HepG2 (cell line): Measurements from ENCODE around the gene KCNB1.

Experiments used
- CEBPB ChIP-seq: IDR thresholded peaks from 2 replicates; pipeline ENCODE4 v1.6.1; 2011; ENCODE audit warnings: low read depth, low read length, improper control_type of control experiment, borderline replicate concordance
- EZH2 ChIP-seq: conservative IDR thresholded peaks from 2 replicates; pipeline ENCODE4 v1.6.1; 2012; ENCODE audit warnings: mild to moderate bottlenecking, low read depth, low read length, moderate library complexity
- GTF2F1 ChIP-seq: fragments of 150-350 bp; IDR thresholded peaks from 2 replicates; pipeline ENCODE4 v1.6.1; 2014; ENCODE audit warnings: low read length
- JUN ChIP-seq: sonication (generic); formaldehyde crosslinking; IDR thresholded peaks from 2 replicates; pipeline ENCODE4 v1.4.0; 2020; ENCODE audit warnings: mild to moderate bottlenecking, missing genetic modification reagents
- LRRFIP1 ChIP-seq: sonication (generic); formaldehyde crosslinking; conservative IDR thresholded peaks from 2 replicates; pipeline ENCODE4 v1.4.0; 2020; ENCODE audit warnings: missing genetic modification reagents
- MED8 ChIP-seq: sonication (generic); formaldehyde crosslinking; IDR thresholded peaks from 2 replicates; pipeline ENCODE4 v1.8.1; 2023; ENCODE audit warnings: mild to moderate bottlenecking, missing genetic modification reagents; ENCODE audit not compliant: insufficient replicate concordance
- MYNN ChIP-seq: sonication (generic); formaldehyde crosslinking; IDR thresholded peaks from 2 replicates; pipeline ENCODE4 v1.4.0; 2020; ENCODE audit warnings: mild to moderate bottlenecking, low read depth, missing genetic modification reagents
- PTBP1 ChIP-seq: fragments of 200-400 bp; formaldehyde crosslinking; IDR thresholded peaks from 2 replicates; pipeline ENCODE4 v1.6.1; 2018; ENCODE audit warnings: low read length, low read depth; ENCODE audit not compliant: poor library complexity, severe bottlenecking
- ZNF138 ChIP-seq: sonication (generic); formaldehyde crosslinking; IDR thresholded peaks from 2 replicates; pipeline ENCODE4 v1.5.0; 2020; ENCODE audit warnings: mild to moderate bottlenecking, low read depth, missing genetic modification reagents
- ZNF274 ChIP-seq: sonication (generic); formaldehyde crosslinking; IDR thresholded peaks from 2 replicates; pipeline ENCODE4 v1.5.1; 2020; ENCODE audit warnings: mild to moderate bottlenecking, missing genetic modification reagents
- ZNF670 ChIP-seq: sonication (generic); formaldehyde crosslinking; IDR thresholded peaks from 2 replicates; pipeline ENCODE4 v1.8.0; 2022; ENCODE audit warnings: mild to moderate bottlenecking, missing genetic modification reagents, borderline replicate concordance
- TF ChIP-seq, protein P1 (sequence below): sonication (generic); formaldehyde crosslinking; IDR thresholded peaks from 2 replicates; pipeline ENCODE4 v1.4.0; 2020; ENCODE audit warnings: missing genetic modification reagents, borderline replicate concordance

- TF ChIP-seq PTBP1 (no peak), CEBPB (no peak), GTF2F1 (no peak), MYNN (CRISPR knock-in tag) (no peak), EZH2 (no peak), LRRFIP1 (CRISPR knock-in tag) (no peak), ZNF274 (CRISPR knock-in tag) (no peak), ZNF138 (CRISPR knock-in tag) (no peak), ZNF670 (CRISPR knock-in tag) (no peak), MED8 (no peak), JUN (CRISPR knock-in tag) (no peak)
- TF ChIP-seq, protein P1, sequence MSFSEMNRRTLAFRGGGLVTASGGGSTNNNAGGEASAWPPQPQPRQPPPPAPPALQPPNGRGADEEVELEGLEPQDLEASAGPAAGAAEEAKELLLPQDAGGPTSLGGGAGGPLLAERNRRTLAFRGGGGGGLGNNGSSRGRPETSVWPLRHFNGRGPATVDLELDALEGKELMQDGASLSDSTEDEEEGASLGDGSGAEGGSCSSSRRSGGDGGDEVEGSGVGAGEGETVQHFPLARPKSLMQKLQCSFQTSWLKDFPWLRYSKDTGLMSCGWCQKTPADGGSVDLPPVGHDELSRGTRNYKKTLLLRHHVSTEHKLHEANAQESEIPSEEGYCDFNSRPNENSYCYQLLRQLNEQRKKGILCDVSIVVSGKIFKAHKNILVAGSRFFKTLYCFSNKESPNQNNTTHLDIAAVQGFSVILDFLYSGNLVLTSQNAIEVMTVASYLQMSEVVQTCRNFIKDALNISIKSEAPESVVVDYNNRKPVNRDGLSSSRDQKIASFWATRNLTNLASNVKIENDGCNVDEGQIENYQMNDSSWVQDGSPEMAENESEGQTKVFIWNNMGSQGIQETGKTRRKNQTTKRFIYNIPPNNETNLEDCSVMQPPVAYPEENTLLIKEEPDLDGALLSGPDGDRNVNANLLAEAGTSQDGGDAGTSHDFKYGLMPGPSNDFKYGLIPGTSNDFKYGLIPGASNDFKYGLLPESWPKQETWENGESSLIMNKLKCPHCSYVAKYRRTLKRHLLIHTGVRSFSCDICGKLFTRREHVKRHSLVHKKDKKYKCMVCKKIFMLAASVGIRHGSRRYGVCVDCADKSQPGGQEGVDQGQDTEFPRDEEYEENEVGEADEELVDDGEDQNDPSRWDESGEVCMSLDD: no peak
These were observed 13.4 kb downstream of the KCNB1 start for GRCh38 chr20:49469060-49469459.
